Measurements from ENCODE around the gene ZNF557. TPM values are rescaled to one million over a fixed set of nuclear protein-coding genes. Genes with fewer than 3 reads are reported as not detected.
"Not testable (repeated sequence)": the region's sequence is repeated elsewhere in the genome, so short reads cannot be mapped to it uniquely, and the experiment has no call there.

Gene ZNF557
- total RNA-seq, 1 experiment from 2014 or later = 7.8 TPM

GRCh38 chr19:7067122-7067521, 2.4 kb upstream of the ZNF557 start:
- ATAC-seq; H2AFZ ChIP-seq (ENCODE audit: low read depth, low read length, poor library complexity, severe bottlenecking); RAD21 ChIA-PET (ENCODE audit: low non-redundant PET in 1 of 2, low total read pairs in 2 of 2, uncharacterized antibody in 2 of 2, unreplicated experiment in 2 of 2); H3K9me2 ChIP-seq (ENCODE audit: insufficient read depth); POLR2A ChIA-PET; H3K27me3 ChIP-seq (ENCODE audit: insufficient read depth, low read length); H3K4me2 ChIP-seq (ENCODE audit: low read length); H3K27ac ChIP-seq (ENCODE audit: low read depth, low read length); H3K4me3 ChIP-seq (replicated peaks in 1 of 2; ENCODE audit: low read depth in 1 of 2, low read length in 2 of 2); H4K20me1 ChIP-seq (ENCODE audit: insufficient read depth); H3K36me3 ChIP-seq (ENCODE audit: control insufficient read depth in 1 of 2, insufficient read depth in 2 of 2, low read length in 2 of 2); DNase-seq (ENCODE audit: low read depth, low spot score); intact Hi-C loops (cut with micrococcal nuclease); BruUV-seq (replicated peaks); H3K9me3 ChIP-seq (ENCODE audit: control insufficient read depth in 1 of 2, insufficient read depth in 1 of 2, low read depth in 1 of 2, low read length in 2 of 2); CTCF ChIA-PET; H3K9ac ChIP-seq (ENCODE audit: low read length): not testable (repeated sequence)
- TF ChIP-seq CTCF (IDR thresholded peaks at IDR 0.05 in 2 of 3, conservative IDR thresholded peaks at IDR 0.05 in 1 of 3; ENCODE audit: borderline replicate concordance in 1 of 3, insufficient read depth in 1 of 3, low read depth in 2 of 3, low read length in 2 of 3) (peak in 2 of 3 experiments; percentile 36 to 43; a peak in 4 of 6 replicates), RAD21 (IDR thresholded peaks at IDR 0.05; ENCODE audit: low read depth) (peak; percentile 18; the same call in 1 of the 2 replicates)
- Histone ChIP-seq H3K79me2 (ENCODE audit: insufficient read depth, low read length) (peaks cover 18% of the 10 kb centered on the region), H3K4me1 (ENCODE audit: control insufficient read depth in 1 of 2, insufficient read depth in 2 of 2, low read length in 2 of 2) (peaks cover 8 to 11% of the 10 kb centered on the region in 2 experiments; a peak in 3 of 4 replicates)

- Histone ChIP-seq H3K27ac (ENCODE audit: low read depth, low read length) (no peak overlapping the region), H3K36me3 (ENCODE audit: control insufficient read depth in 1 of 2, insufficient read depth in 2 of 2, low read length in 2 of 2) (peaks cover 10 to 11% of the 10 kb centered on the region in 2 experiments), H3K27me3 (ENCODE audit: insufficient read depth, low read length) (no peaks in the 10 kb centered on the region), H3K9me2 (ENCODE audit: insufficient read depth) (no peaks in the 10 kb centered on the region), H3K4me2 (ENCODE audit: low read length) (no peak overlapping the region), H3K4me3 (replicated peaks in 1 of 2; ENCODE audit: low read depth in 1 of 2, low read length in 2 of 2) (no peak overlapping the region), H4K20me1 (ENCODE audit: insufficient read depth) (no peaks in the 10 kb centered on the region), H3K4me1 (ENCODE audit: control insufficient read depth in 1 of 2, insufficient read depth in 2 of 2, low read length in 2 of 2) (peaks cover 8 to 11% of the 10 kb centered on the region in 2 experiments; a peak in 3 of 4 replicates), H2AFZ (ENCODE audit: low read depth, low read length, poor library complexity, severe bottlenecking) (no peak overlapping the region), H3K9ac (ENCODE audit: low read length) (no peak overlapping the region), H3K79me2 (ENCODE audit: insufficient read depth, low read length) (peaks cover 18% of the 10 kb centered on the region), H3K9me3 (ENCODE audit: control insufficient read depth in 1 of 2, insufficient read depth in 1 of 2, low read depth in 1 of 2, low read length in 2 of 2) (no peaks in the 10 kb centered on the region)
- ChIA-PET RAD21 (ENCODE audit: low non-redundant PET in 1 of 2, low total read pairs in 2 of 2, uncharacterized antibody in 2 of 2, unreplicated experiment in 2 of 2) (no interaction called here), CTCF (no interaction called here), POLR2A (no interaction called here)
- intact Hi-C loops (cut with micrococcal nuclease) = no loop called here
- TF ChIP-seq ZNF274 (IDR thresholded peaks at IDR 0.05; ENCODE audit: low read depth, low read length) (no peak), ATF3 (IDR thresholded peaks at IDR 0.05) (no peak), POLR2A (IDR thresholded peaks at IDR 0.05; ENCODE audit: borderline replicate concordance, extremely low read depth, insufficient read depth, insufficient read length) (no peak), MAX (IDR thresholded peaks at IDR 0.05) (no peak), SP1 (IDR thresholded peaks at IDR 0.05; ENCODE audit: low read depth) (no peak)
- no peak for DNase-seq (ENCODE audit: low read depth, low spot score)
- no peak for ATAC-seq
- BruUV-seq (replicated peaks) = no TSS peak
Measured at GRCh38 chr19:7067716-7068115, 1.8 kb upstream of the ZNF557 start.
